Ovary (tissue), 3 donors: ENCODE results near the gene JADE2.

Experiments
- CTCF ChIP-seq, 3 donors: fragments of 450-650 bp in 2 of 3; fragments of 200-600 bp in 1 of 3; IDR thresholded peaks; one replicate each; pipeline versions ENCODE4 v1.5.1 to v1.8.0; 2016 to 2022; ENCODE audit warnings: antibody characterized with exemption in 3 of 3, mild to moderate bottlenecking in 1 of 3
- EP300 ChIP-seq: sonication (generic); formaldehyde crosslinking; IDR thresholded peaks from one replicate; pipeline ENCODE4 v1.6.1; 2017; ENCODE audit warnings: antibody characterized with exemption
- POLR2A ChIP-seq: fragments of 450-650 bp; IDR thresholded peaks from one replicate; pipeline ENCODE4 v1.6.1; 2017; ENCODE audit warnings: antibody characterized with exemption, mild to moderate bottlenecking, moderate library complexity
- donor health status: DM: no; HTN: no; CAD: no.

GRCh38 chr5:134594336-134594735, 68.9 kb downstream of the JADE2 start:
- TF ChIP-seq CTCF (IDR thresholded peaks at IDR 0.05), result no peak
- TF ChIP-seq POLR2A, result no peak
- no peak for TF ChIP-seq EP300
